ENCODE results near the gene C1orf141. TPM values are rescaled to one million over a fixed set of nuclear protein-coding genes. Genes with fewer than 3 reads are reported as not detected.

Gene C1orf141
- total RNA-seq, 2 experiments from 2014 or later, result not detected

DNA sequence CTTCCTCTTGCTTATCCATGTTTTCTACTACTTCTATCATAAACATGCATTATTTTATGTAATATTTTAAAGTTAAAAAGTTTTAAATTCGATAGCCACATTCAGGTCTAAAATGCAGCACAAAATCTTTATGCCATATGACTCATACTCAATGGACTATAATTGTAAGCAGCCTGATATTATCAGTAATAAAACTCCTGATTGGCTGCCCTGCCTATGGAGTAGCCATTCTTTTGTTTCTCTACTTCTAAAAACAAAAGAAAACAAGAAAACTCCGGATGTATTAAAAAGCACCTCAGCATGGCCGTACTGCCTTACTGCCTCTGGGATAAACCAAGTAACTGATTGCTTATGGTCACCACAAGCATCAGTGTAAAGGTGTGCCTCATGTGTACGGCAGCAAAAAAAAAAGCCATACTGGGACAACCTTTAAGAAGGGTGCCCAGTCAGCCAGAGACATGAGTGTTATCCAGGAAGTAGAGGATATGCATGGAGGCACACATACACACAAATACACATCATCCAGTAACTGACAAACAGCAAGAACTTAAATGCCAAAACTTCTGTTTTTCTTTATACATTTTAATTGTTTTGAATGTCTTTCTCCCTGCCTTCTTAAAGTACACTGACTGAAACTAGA, 90.0 kb downstream of the C1orf141 start:
- no peak for DNase-seq
- H3K4me3 ChIP-seq (ENCODE audit: low read length), result no peak overlapping the region
- Mint-ChIP-seq H3K27me3 (no peaks in the 10 kb centered on the region), H3K36me3 (ENCODE audit: low read depth) (peaks cover 97% of the 10 kb centered on the region), H3K4me1 (ENCODE audit: low read depth) (peaks cover 26% of the 10 kb centered on the region), H3K27ac (no peak overlapping the region), H3K4me3 (no peak overlapping the region), H3K9me3 (no peaks in the 10 kb centered on the region)
- peaks cover 77% of the 10 kb centered on the region for H3K36me3 ChIP-seq (ENCODE audit: insufficient read depth, low read length)
- no peaks in the 10 kb centered on the region for H3K4me1 ChIP-seq (ENCODE audit: insufficient read depth, low read length)
- TF ChIP-seq, protein P1, sequence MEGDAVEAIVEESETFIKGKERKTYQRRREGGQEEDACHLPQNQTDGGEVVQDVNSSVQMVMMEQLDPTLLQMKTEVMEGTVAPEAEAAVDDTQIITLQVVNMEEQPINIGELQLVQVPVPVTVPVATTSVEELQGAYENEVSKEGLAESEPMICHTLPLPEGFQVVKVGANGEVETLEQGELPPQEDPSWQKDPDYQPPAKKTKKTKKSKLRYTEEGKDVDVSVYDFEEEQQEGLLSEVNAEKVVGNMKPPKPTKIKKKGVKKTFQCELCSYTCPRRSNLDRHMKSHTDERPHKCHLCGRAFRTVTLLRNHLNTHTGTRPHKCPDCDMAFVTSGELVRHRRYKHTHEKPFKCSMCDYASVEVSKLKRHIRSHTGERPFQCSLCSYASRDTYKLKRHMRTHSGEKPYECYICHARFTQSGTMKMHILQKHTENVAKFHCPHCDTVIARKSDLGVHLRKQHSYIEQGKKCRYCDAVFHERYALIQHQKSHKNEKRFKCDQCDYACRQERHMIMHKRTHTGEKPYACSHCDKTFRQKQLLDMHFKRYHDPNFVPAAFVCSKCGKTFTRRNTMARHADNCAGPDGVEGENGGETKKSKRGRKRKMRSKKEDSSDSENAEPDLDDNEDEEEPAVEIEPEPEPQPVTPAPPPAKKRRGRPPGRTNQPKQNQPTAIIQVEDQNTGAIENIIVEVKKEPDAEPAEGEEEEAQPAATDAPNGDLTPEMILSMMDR (IDR thresholded peaks at IDR 0.05), result no peak
- H3K27me3 ChIP-seq (ENCODE audit: control insufficient read depth in 1 of 2, insufficient read depth in 2 of 2, low read length in 2 of 2), result no peaks in the 10 kb centered on the region
- H3K9me3 ChIP-seq (ENCODE audit: control insufficient read depth in 1 of 2, insufficient read depth in 1 of 2, low read length in 2 of 2), result no peaks in the 10 kb centered on the region
- intact Hi-C loops (cut with DNase I, micrococcal nuclease), result no loop called here
- POLR2A ChIA-PET, result interaction anchor here (1.3 kb wide), 1 partner anchor 9 kb away, joined by 8 read pairs; the partner anchor contains the start of gene SLC35D1
- no peak overlapping the region for H3K27ac ChIP-seq (ENCODE audit: low read depth in 1 of 2, low read length in 2 of 2)
- CTCF ChIA-PET, result no interaction called here
- no peak for ATAC-seq (ENCODE audit: poor library complexity)

DNA sequence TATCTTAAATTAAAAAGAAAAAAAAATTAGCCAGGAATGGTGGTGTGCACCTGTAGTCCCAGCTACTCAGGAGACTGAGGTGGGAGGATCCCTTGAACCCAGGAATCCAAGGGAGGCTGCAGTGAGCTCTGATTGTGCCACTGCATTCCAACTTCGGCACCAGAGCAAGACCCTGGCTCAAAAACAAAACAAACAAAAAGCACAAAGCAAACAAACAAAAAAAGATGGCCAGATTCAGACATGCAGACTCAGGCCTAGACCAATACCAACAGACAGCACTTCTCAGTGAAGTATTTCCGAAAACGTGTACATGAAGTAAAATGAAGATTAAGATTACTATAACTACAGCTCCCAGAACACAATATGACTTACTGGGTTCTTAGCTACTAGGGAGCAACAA, 91.4 kb downstream of the C1orf141 start:
- ChIA-PET POLR2A (no interaction called here), CTCF (no interaction called here)
- Mint-ChIP-seq H3K36me3 (ENCODE audit: low read depth) (peaks cover 97% of the 10 kb centered on the region), H3K4me3 (no peak overlapping the region), H3K4me1 (ENCODE audit: low read depth) (peaks cover 27% of the 10 kb centered on the region), H3K9me3 (no peaks in the 10 kb centered on the region), H3K27me3 (no peaks in the 10 kb centered on the region), H3K27ac (no peak overlapping the region)
- intact Hi-C loops (cut with DNase I, micrococcal nuclease), result no loop called here
- TF ChIP-seq, protein P1 (IDR thresholded peaks at IDR 0.05), result no peak
- H3K4me3 ChIP-seq (ENCODE audit: low read length), result no peak overlapping the region
- H3K4me1 ChIP-seq (ENCODE audit: insufficient read depth, low read length), result no peaks in the 10 kb centered on the region
- peaks cover 79% of the 10 kb centered on the region for H3K36me3 ChIP-seq (ENCODE audit: insufficient read depth, low read length)
- ATAC-seq (ENCODE audit: poor library complexity) (no peak), DNase-seq (no peak)
- H3K9me3 ChIP-seq (ENCODE audit: control insufficient read depth in 1 of 2, insufficient read depth in 1 of 2, low read length in 2 of 2), result no peaks in the 10 kb centered on the region
- H3K27ac ChIP-seq (ENCODE audit: low read depth in 1 of 2, low read length in 2 of 2), result no peak overlapping the region
- no peaks in the 10 kb centered on the region for H3K27me3 ChIP-seq (ENCODE audit: control insufficient read depth in 1 of 2, insufficient read depth in 2 of 2, low read length in 2 of 2)

Other genes starting within 250 kb of the C1orf141 start
- gene DNAI4, start 210.1 kb downstream of the C1orf141 start, total RNA-seq, result 1 to 10 TPM; 5.0 to 8.8 TPM
- gene MIER1, start 210.0 kb downstream of the C1orf141 start, total RNA-seq, result 100 to 1,000 TPM; 106 to 107 TPM
- 1 to 10 TPM; 8.1 to 9.1 TPM for gene SLC35D1, start 80.8 kb downstream of the C1orf141 start, total RNA-seq
- under 1 TPM; 0.08 to 0.14 TPM for gene IL23R, start 31.5 kb upstream of the C1orf141 start, total RNA-seq
- 1 to 10 TPM in 1 of 2 experiments, under 1 TPM in 1; 0.98 to 1.2 TPM for gene IL12RB2, start 172.9 kb upstream of the C1orf141 start, total RNA-seq